ENCODE results near the gene KRTAP12-1. TPM values are rescaled to one million over a fixed set of nuclear protein-coding genes. Genes with fewer than 3 reads are reported as not detected.

Gene KRTAP12-1
- total RNA-seq, 1 donor from 2014 or later, result not detected

GRCh38 chr21:44632067-44632466, 49.9 kb downstream of the KRTAP12-1 start:
- no peak for FAIRE-seq
- DNase-seq (ENCODE audit: low read depth), result no peak
- Histone ChIP-seq H3K4me3 (ENCODE audit: low read depth, low read length) (no peak overlapping the region), H3K27me3 (ENCODE audit: control insufficient read depth, insufficient read depth, low read length) (no peaks in the 10 kb centered on the region), H3K36me3 (ENCODE audit: control insufficient read depth, insufficient read depth, low read length) (no peaks in the 10 kb centered on the region)
- TF ChIP-seq CTCF (IDR thresholded peaks at IDR 0.05; ENCODE audit: insufficient read depth, low read length, severe bottlenecking), result no peak

Other genes starting within 250 kb of the KRTAP12-1 start
- gene LRRC3, start 226.7 kb downstream of the KRTAP12-1 start, total RNA-seq, result under 0.01 and 0.38 TPM in 2 replicates
- gene KRTAP10-1, start 142.0 kb downstream of the KRTAP12-1 start, total RNA-seq, result not detected in 2 replicates
- gene KRTAP10-2, start 130.7 kb downstream of the KRTAP12-1 start, total RNA-seq, result not detected in 2 replicates
- not detected in 2 replicates for gene KRTAP10-3, start 123.4 kb downstream of the KRTAP12-1 start, total RNA-seq
- not detected in 2 replicates for gene KRTAP10-4, start 108.4 kb downstream of the KRTAP12-1 start, total RNA-seq
- not detected in 2 replicates for gene KRTAP10-5, start 101.6 kb downstream of the KRTAP12-1 start, total RNA-seq
- gene KRTAP10-6, start 89.7 kb downstream of the KRTAP12-1 start, total RNA-seq, result not detected in 2 replicates
- gene KRTAP10-7, start 81.6 kb downstream of the KRTAP12-1 start, total RNA-seq, result not detected in 2 replicates
- gene KRTAP10-8, start 70.1 kb downstream of the KRTAP12-1 start, total RNA-seq, result not detected in 2 replicates
- gene KRTAP10-9, start 55.1 kb downstream of the KRTAP12-1 start, total RNA-seq, result not detected in 2 replicates
- not detected in 2 replicates for gene KRTAP10-10, start 44.8 kb downstream of the KRTAP12-1 start, total RNA-seq
- gene KRTAP10-11, start 35.7 kb downstream of the KRTAP12-1 start, total RNA-seq, result not detected in 2 replicates
- not detected in 2 replicates for gene KRTAP12-4, start 27.5 kb downstream of the KRTAP12-1 start, total RNA-seq
- gene KRTAP12-3, start 24.2 kb downstream of the KRTAP12-1 start, total RNA-seq, result not detected in 2 replicates
- not detected in 2 replicates for gene KRTAP12-2, start 15.2 kb downstream of the KRTAP12-1 start, total RNA-seq
- not detected in 2 replicates for gene KRTAP10-12, start 15.0 kb upstream of the KRTAP12-1 start, total RNA-seq
- gene TSPEAR, start 29.4 kb upstream of the KRTAP12-1 start, total RNA-seq, result not detected in 2 replicates
- 67.4 and 70.0 TPM in 2 replicates for gene UBE2G2, start 119.7 kb upstream of the KRTAP12-1 start, total RNA-seq
- gene SUMO3, start 135.9 kb upstream of the KRTAP12-1 start, total RNA-seq, result 103 and 131 TPM in 2 replicates
- gene PTTG1IP, start 191.5 kb upstream of the KRTAP12-1 start, total RNA-seq, result 107 and 124 TPM in 2 replicates
- 0.26 and 1.1 TPM in 2 replicates for gene ITGB2, start 238.7 kb upstream of the KRTAP12-1 start, total RNA-seq

Measured in bronchial epithelial cell (primary cell).